IMR-90 (cell line): ENCODE data around the gene MYPN. TPM values are rescaled to one million over a fixed set of nuclear protein-coding genes. Genes with fewer than 3 reads are reported as not detected.
"Not testable (repeated sequence)": the region's sequence is repeated elsewhere in the genome, so short reads cannot be mapped to it uniquely, and the experiment has no call there.

Experiments used
- ATAC-seq: fragments of 200-7000 bp; cut with Tn5 transposase; 2 replicates; pipeline ENCODE4 v1.9.1; 2020; ENCODE audit warnings: low read depth, mild to moderate bottlenecking, moderate library complexity
- BruUV-seq: library from RNA; stranded (reverse); fragments of 400-500 nt; replicated peaks from 2 replicates; lab custom pipeline; 2021; lab: Mats Ljungman, UMichigan
- CTCF ChIA-PET: fragments of 300-600 bp; formaldehyde crosslinking; extraction: SDS; loops from one replicate; lab custom pipeline; 2021; ENCODE audit warnings: antibody characterized with exemption; lab: Yijun Ruan, JAX
- POLR2A ChIA-PET: fragments of 300-600 bp; sonication (Branson Sonifier 250); formaldehyde crosslinking; loops from one replicate; lab custom pipeline; 2022; ENCODE audit warnings: antibody characterized with exemption; ENCODE audit not compliant: unreplicated experiment; lab: Charles Lee
- DNase-seq: peaks from one replicate; pipeline ENCODE4 v3.0.0; 2013
- H2AFZ ChIP-seq: replicated peaks from 2 replicates; pipeline ENCODE3; 2013; ENCODE audit warnings: low read length, mild to moderate bottlenecking; ENCODE audit not compliant: poor library complexity
- H2AK5ac ChIP-seq: 2 replicates; pipeline ENCODE4 v1.6.1; 2013; ENCODE audit warnings: low read depth, low read length, inconsistent platforms
- H2AK9ac ChIP-seq: replicated peaks from 2 replicates; pipeline ENCODE3; 2013; ENCODE audit warnings: mild to moderate bottlenecking, low read depth, low read length, moderate library complexity; ENCODE audit not compliant: poor library complexity
- H2BK120ac ChIP-seq: 2 replicates; pipeline ENCODE4 v1.6.1; 2013; ENCODE audit warnings: low read depth, low read length, inconsistent platforms
- H2BK15ac ChIP-seq: 3 replicates; pipeline ENCODE4 v1.6.1; 2013; ENCODE audit warnings: low read depth, low read length, inconsistent platforms
- H2BK20ac ChIP-seq: 2 replicates; pipeline ENCODE4 v1.6.1; 2013; ENCODE audit warnings: low read depth, mild to moderate bottlenecking, inconsistent platforms, low read length, moderate library complexity
- H2BK5ac ChIP-seq: 2 replicates; pipeline ENCODE4 v1.6.1; 2013; ENCODE audit warnings: mild to moderate bottlenecking, low read depth, low read length, inconsistent platforms; ENCODE audit not compliant: poor library complexity, severe bottlenecking
- H3K14ac ChIP-seq: replicated peaks from 2 replicates; pipeline ENCODE4 v1.6.1; 2013; ENCODE audit warnings: low read depth, low read length, inconsistent platforms
- H3K18ac ChIP-seq: 2 replicates; pipeline ENCODE4 v1.6.1; 2013; ENCODE audit warnings: low read depth, low read length, control low read depth
- H3K23ac ChIP-seq: 2 replicates; pipeline ENCODE4 v1.6.1; 2013; ENCODE audit warnings: low read depth, low read length, inconsistent platforms
- H3K27ac ChIP-seq: 2 replicates; pipeline ENCODE4 v1.5.1; 2013; ENCODE audit warnings: mild to moderate bottlenecking, control low read depth, low read length; ENCODE audit not compliant: insufficient read depth
- H3K27me3 ChIP-seq: 2 replicates; pipeline ENCODE4 v1.6.1; 2013; ENCODE audit warnings: low read length; ENCODE audit not compliant: control insufficient read depth, insufficient read depth
- H3K36me3 ChIP-seq: 2 replicates; pipeline ENCODE4 v1.6.1; 2013; ENCODE audit warnings: low read length, mixed read lengths; ENCODE audit not compliant: control insufficient read depth, insufficient read depth
- H3K4ac ChIP-seq: 2 replicates; pipeline ENCODE4 v1.6.1; 2013; ENCODE audit warnings: low read depth, low read length, inconsistent platforms
- H3K4me1 ChIP-seq: 2 replicates; pipeline ENCODE4 v1.6.1; 2013; ENCODE audit warnings: low read length, mixed read lengths; ENCODE audit not compliant: control insufficient read depth, insufficient read depth
- H3K4me2 ChIP-seq: 2 replicates; pipeline ENCODE4 v1.6.1; 2013; ENCODE audit warnings: low read depth, mild to moderate bottlenecking, control low read depth, low read length, moderate library complexity
- H3K4me3 ChIP-seq: 2 replicates; pipeline ENCODE4 v1.5.1; 2013; ENCODE audit warnings: low read depth, mild to moderate bottlenecking, control low read depth, low read length, moderate library complexity; ENCODE audit not compliant: insufficient read depth
- H3K56ac ChIP-seq: 2 replicates; pipeline ENCODE4 v1.6.1; 2013; ENCODE audit warnings: low read length, inconsistent platforms; ENCODE audit not compliant: insufficient read depth; ENCODE audit errors: extremely low read depth
- H3K79me1 ChIP-seq, 2 experiments: 2 replicates each; pipeline ENCODE4 v1.6.1; 2013; ENCODE audit warnings: low read length in 2 of 2, inconsistent platforms in 1 of 2, low read depth in 1 of 2
- H3K9ac ChIP-seq: 2 replicates; pipeline ENCODE4 v1.6.1; 2013; ENCODE audit warnings: low read depth, low read length, control low read depth
- H3K9me1 ChIP-seq: 2 replicates; pipeline ENCODE4 v1.6.1; 2013; ENCODE audit warnings: low read length, inconsistent platforms; ENCODE audit not compliant: insufficient read depth
- H3K9me3 ChIP-seq: 2 replicates; pipeline ENCODE4 v1.6.1; 2013; ENCODE audit warnings: low read length; ENCODE audit not compliant: control insufficient read depth, insufficient read depth
- H4K20me1 ChIP-seq: 2 replicates; pipeline ENCODE4 v1.6.1; 2013; ENCODE audit warnings: low read length, inconsistent platforms; ENCODE audit not compliant: insufficient read depth
- H4K5ac ChIP-seq: 2 replicates; pipeline ENCODE4 v1.6.1; 2013; ENCODE audit warnings: mild to moderate bottlenecking, low read depth, low read length, control low read depth
- H4K8ac ChIP-seq, 2 experiments: 2 replicates each; pipeline ENCODE4 v1.6.1; 2013; ENCODE audit warnings: low read depth in 2 of 2, low read length in 2 of 2, control low read depth in 1 of 2, inconsistent platforms in 1 of 2
- H4K91ac ChIP-seq: 2 replicates; pipeline ENCODE4 v1.6.1; 2013; ENCODE audit warnings: low read depth, low read length, inconsistent platforms; ENCODE audit not compliant: insufficient read depth
- WGBS, 2 experiments: methylation state at CpG; one replicate each; pipeline versions ENCODE4 v1.1.5 to v1.1.7; 2013; ENCODE audit warnings: missing lambda C conversion rate in 2 of 2; ENCODE audit not compliant: insufficient read length in 1 of 2; ENCODE audit errors: extremely low coverage in 2 of 2; 5-methylcytosine and 5-hydroxymethylcytosine counted together
- dilution Hi-C: fragments of 300-500 bp; cut with HindIII; formaldehyde crosslinking; loops from one replicate; pipeline ENCODE4 v1.14.3; 2018; ENCODE audit warnings: low sequenced_read_pairs; ENCODE audit not compliant: unreplicated experiment
- in situ Hi-C: fragments of 300-500 bp; cut with MboI; formaldehyde crosslinking; loops from 3 replicates; pipeline ENCODE4 v1.14.3; 2019; ENCODE audit warnings: low sequenced_read_pairs, inconsistent platforms, mixed read lengths
- intact Hi-C: fragments of 100-400 bp; cut with micrococcal nuclease; formaldehyde crosslinking; loops from 2 replicates; pipeline ENCODE4 v1.10.0; 2022
- polyA plus RNA-seq, 3 experiments: library from polyadenylated mRNA; depleted of rRNA; stranded (reverse); fragments of >200 nt; gene quantifications; 2 replicates each; pipeline ENCODE4 v1.2.3, GENCODE V29; 2012; ENCODE audit warnings: low replicate concordance in 1 of 3
- total RNA-seq: library from RNA; depleted of rRNA; stranded (reverse); fragments of >200 nt; gene quantifications from 2 replicates; pipeline ENCODE4 v1.2.3, GENCODE V29; 2012

The MYPN gene
- total and polyA plus RNA-seq, 2 of the 4 experiments (the other 2 are of a cell fraction) = 7.8 to 13.1 TPM

- H2BK120ac ChIP-seq, H4K8ac ChIP-seq, H3K27ac ChIP-seq, H3K4me3 ChIP-seq, ATAC-seq, dilution Hi-C loops, H3K14ac ChIP-seq, H3K9me3 ChIP-seq, H2AFZ ChIP-seq, BruUV-seq, H3K4me1 ChIP-seq, DNase-seq, POLR2A ChIA-PET, H4K91ac ChIP-seq, H4K20me1 ChIP-seq, in situ Hi-C loops, H3K18ac ChIP-seq, CTCF ChIA-PET, H3K4ac ChIP-seq, H3K79me1 ChIP-seq, H3K56ac ChIP-seq, H2BK20ac ChIP-seq, H3K23ac ChIP-seq, H2BK5ac ChIP-seq, H3K4me2 ChIP-seq, H2AK5ac ChIP-seq, H3K36me3 ChIP-seq, H3K9ac ChIP-seq, H2AK9ac ChIP-seq, H3K9me1 ChIP-seq, intact Hi-C loops, H2BK15ac ChIP-seq, H4K5ac ChIP-seq: not testable (repeated sequence)
- WGBS, 2 experiments = no CpG with 5 or more reads among the region's 7 CpGs
- peaks cover 32% of the 10 kb centered on the region for H3K27me3 ChIP-seq
Observed at GRCh38 chr10:68246397-68246796, 137.1 kb downstream of the MYPN start.
